Trophoblast cell (in vitro differentiated cells and primary cell): ENCODE measurements around the gene ATXN1.

ENCODE experiments used
- DNase-seq, 2 donors: peaks; one replicate each; pipeline ENCODE4 v3.0.0-alpha.2; 2016
- H2AFZ ChIP-seq: 2 replicates; pipeline ENCODE4 v1.6.1; 2013; ENCODE audit warnings: low read length, moderate library complexity, mild to moderate bottlenecking; ENCODE audit not compliant: insufficient read depth, poor library complexity
- H2AK5ac ChIP-seq: 2 replicates; pipeline ENCODE4 v1.6.1; 2013; ENCODE audit warnings: mild to moderate bottlenecking, low read length
- H2BK120ac ChIP-seq: 2 replicates; pipeline ENCODE4 v1.6.1; 2013; ENCODE audit warnings: low read length, mild to moderate bottlenecking, moderate library complexity; ENCODE audit not compliant: insufficient read depth, poor library complexity
- H2BK12ac ChIP-seq: 2 replicates; pipeline ENCODE4 v1.6.1; 2013; ENCODE audit warnings: mild to moderate bottlenecking, low read length, moderate library complexity
- H2BK5ac ChIP-seq: 2 replicates; pipeline ENCODE4 v1.6.1; 2013; ENCODE audit warnings: low read length, low read depth, moderate library complexity, mild to moderate bottlenecking; ENCODE audit not compliant: poor library complexity
- H3K14ac ChIP-seq: 2 replicates; pipeline ENCODE4 v1.6.1; 2013; ENCODE audit warnings: mild to moderate bottlenecking, low read length
- H3K18ac ChIP-seq: 2 replicates; pipeline ENCODE4 v1.6.1; 2013; ENCODE audit warnings: mild to moderate bottlenecking, low read length
- H3K23ac ChIP-seq: 2 replicates; pipeline ENCODE4 v1.6.1; 2013; ENCODE audit warnings: low read length
- H3K27ac ChIP-seq: 2 replicates; pipeline ENCODE4 v1.5.1; 2013; ENCODE audit warnings: low read depth, mild to moderate bottlenecking, inconsistent platforms, low read length, moderate library complexity
- H3K27me3 ChIP-seq: 2 replicates; pipeline ENCODE4 v1.6.1; 2013; ENCODE audit warnings: inconsistent platforms, mild to moderate bottlenecking, low read length, moderate library complexity; ENCODE audit not compliant: insufficient read depth
- H3K36me3 ChIP-seq, 2 experiments: 1 replicate in 1 of 2; 2 replicates in 1 of 2; pipeline ENCODE4 v1.6.1; 2013; ENCODE audit warnings: low read length in 2 of 2, mild to moderate bottlenecking in 2 of 2, moderate library complexity in 1 of 2; ENCODE audit not compliant: insufficient read depth in 2 of 2, control insufficient read depth in 1 of 2
- H3K4ac ChIP-seq: 2 replicates; pipeline ENCODE4 v1.6.1; 2013; ENCODE audit warnings: low read depth, mild to moderate bottlenecking, low read length, moderate library complexity
- H3K4me1 ChIP-seq, 2 experiments: 1 replicate in 1 of 2; 2 replicates in 1 of 2; pipeline ENCODE4 v1.6.1; 2013; ENCODE audit warnings: low read length in 2 of 2, mild to moderate bottlenecking in 2 of 2, moderate library complexity in 1 of 2; ENCODE audit not compliant: insufficient read depth in 2 of 2, control insufficient read depth in 1 of 2
- H3K4me2 ChIP-seq: 2 replicates; pipeline ENCODE4 v1.6.1; 2013; ENCODE audit warnings: inconsistent platforms, mild to moderate bottlenecking, low read length, moderate library complexity
- H3K4me3 ChIP-seq: 2 replicates; pipeline ENCODE4 v1.5.1; 2013; ENCODE audit warnings: mild to moderate bottlenecking, low read depth, low read length, inconsistent platforms
- H3K79me1 ChIP-seq: one replicate; pipeline ENCODE4 v1.6.1; 2013; ENCODE audit warnings: low read length
- H3K79me2 ChIP-seq: 2 replicates; pipeline ENCODE4 v1.6.1; 2013; ENCODE audit warnings: low read length, mild to moderate bottlenecking; ENCODE audit not compliant: control insufficient read depth, insufficient read depth, poor library complexity
- H3K9ac ChIP-seq: 2 replicates; pipeline ENCODE4 v1.6.1; 2013; ENCODE audit warnings: mild to moderate bottlenecking, low read length
- H3K9me3 ChIP-seq: 2 replicates; pipeline ENCODE4 v1.6.1; 2013; ENCODE audit warnings: low read depth, mild to moderate bottlenecking, control low read depth, inconsistent platforms, low read length; ENCODE audit not compliant: insufficient read depth
- H4K12ac ChIP-seq: 2 replicates; pipeline ENCODE4 v1.6.1; 2013; ENCODE audit warnings: low read depth, mild to moderate bottlenecking, low read length, moderate library complexity
- H4K8ac ChIP-seq: 2 replicates; pipeline ENCODE4 v1.6.1; 2013; ENCODE audit warnings: low read depth, mild to moderate bottlenecking, low read length, moderate library complexity
- H4K91ac ChIP-seq: one replicate; pipeline ENCODE4 v1.6.1; 2013; ENCODE audit warnings: low read depth, mild to moderate bottlenecking, low read length, moderate library complexity
- WGBS: extraction: QIAGEN DNeasy Blood & Tissue Kit; methylation state at CpG from one replicate; pipeline ENCODE4 v1.1.7; 2013; ENCODE audit warnings: missing lambda C conversion rate; ENCODE audit not compliant: insufficient read length, insufficient coverage; ENCODE audit errors: extremely low coverage; 5-methylcytosine and 5-hydroxymethylcytosine counted together

Gene ATXN1

DNA sequence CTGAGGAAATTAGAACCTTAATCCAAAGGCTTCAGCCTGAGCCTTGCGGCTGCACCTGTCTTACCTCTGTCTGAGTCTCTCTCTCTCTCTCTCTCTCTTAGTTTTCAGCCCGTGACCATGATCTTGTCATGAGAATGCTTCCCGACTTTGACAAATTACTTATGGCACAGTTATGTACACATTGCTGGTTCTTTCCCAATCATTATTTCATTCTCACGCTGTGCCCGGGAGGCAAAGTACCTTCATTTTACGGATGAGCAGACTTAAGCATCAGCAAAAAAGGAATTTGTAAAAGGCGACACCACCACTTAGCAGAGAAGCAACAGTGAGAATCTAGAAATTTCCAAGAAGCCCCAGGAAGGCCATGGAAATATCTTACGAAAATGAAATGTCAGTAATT is 468.3 kb downstream of the ATXN1 start:
- Histone ChIP-seq H3K79me2 (no peaks in the 10 kb centered on the region), H3K18ac (no peak overlapping the region), H2BK12ac (no peak overlapping the region), H3K4me1 (no peaks in the 10 kb centered on the region), H3K4me3 (no peak overlapping the region), H2AK5ac (no peak overlapping the region), H3K27me3 (no peaks in the 10 kb centered on the region), H3K4me2 (no peak overlapping the region), H2BK5ac (no peak overlapping the region), H3K23ac (no peak overlapping the region), H3K36me3 (peaks cover 6 to 15% of the 10 kb centered on the region in 2 experiments), H4K12ac (no peak overlapping the region), H3K27ac (no peak overlapping the region), H3K4ac (no peak overlapping the region), H3K79me1 (no peaks in the 10 kb centered on the region), H4K8ac (no peak overlapping the region), H2BK120ac (no peak overlapping the region), H4K91ac (no peak overlapping the region), H3K9me3 (peaks cover 3% of the 10 kb centered on the region), H3K14ac (no peak overlapping the region), H2AFZ (no peak overlapping the region), H3K9ac (no peak overlapping the region)
- DNase-seq = peak; percentile 94 to 98
- WGBS = no CpG with 5 or more reads among the region's 8 CpGs

DNA sequence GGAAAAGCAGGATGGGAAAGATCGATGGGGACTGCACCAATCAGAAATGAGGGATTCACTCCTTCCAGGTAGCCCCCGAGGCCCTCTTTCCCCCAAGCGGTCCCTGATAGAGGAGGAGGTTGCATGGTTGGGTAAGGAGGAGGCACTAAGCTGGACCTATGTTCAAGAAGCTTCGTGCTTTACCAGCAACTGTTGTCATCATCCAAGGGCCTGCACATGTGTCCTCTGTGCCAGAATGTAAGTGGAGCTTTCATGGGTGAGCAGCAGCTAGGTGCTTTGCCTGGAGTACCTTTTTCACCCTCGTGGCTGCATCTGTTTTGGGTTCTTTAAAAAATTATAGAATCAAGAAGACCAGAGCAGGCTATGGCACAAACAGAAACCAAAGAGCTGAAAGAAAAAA is 468.8 kb downstream of the ATXN1 start:
- peaks cover 3% of the 10 kb centered on the region for H3K9me3 ChIP-seq
- no peak for DNase-seq
- no peak overlapping the region for H2BK5ac ChIP-seq
- no peak overlapping the region for H3K4me3 ChIP-seq
- H4K8ac ChIP-seq = no peak overlapping the region
- no peak overlapping the region for H3K4ac ChIP-seq
- H2BK120ac ChIP-seq = no peak overlapping the region
- WGBS = no CpG with 5 or more reads among the region's 5 CpGs
- no peak overlapping the region for H3K27ac ChIP-seq
- no peak overlapping the region for H4K91ac ChIP-seq
- no peak overlapping the region for H3K18ac ChIP-seq
- no peak overlapping the region for H4K12ac ChIP-seq
- H3K27me3 ChIP-seq = no peaks in the 10 kb centered on the region
- no peak overlapping the region for H2AK5ac ChIP-seq
- no peaks in the 10 kb centered on the region for H3K79me1 ChIP-seq
- no peak overlapping the region for H2AFZ ChIP-seq
- H3K79me2 ChIP-seq = no peaks in the 10 kb centered on the region
- no peak overlapping the region for H3K9ac ChIP-seq
- H3K4me1 ChIP-seq = no peaks in the 10 kb centered on the region
- H3K23ac ChIP-seq = no peak overlapping the region
- peaks cover 6 to 10% of the 10 kb centered on the region in 2 experiments for H3K36me3 ChIP-seq
- no peak overlapping the region for H2BK12ac ChIP-seq
- H3K4me2 ChIP-seq = no peak overlapping the region
- no peak overlapping the region for H3K14ac ChIP-seq

DNA sequence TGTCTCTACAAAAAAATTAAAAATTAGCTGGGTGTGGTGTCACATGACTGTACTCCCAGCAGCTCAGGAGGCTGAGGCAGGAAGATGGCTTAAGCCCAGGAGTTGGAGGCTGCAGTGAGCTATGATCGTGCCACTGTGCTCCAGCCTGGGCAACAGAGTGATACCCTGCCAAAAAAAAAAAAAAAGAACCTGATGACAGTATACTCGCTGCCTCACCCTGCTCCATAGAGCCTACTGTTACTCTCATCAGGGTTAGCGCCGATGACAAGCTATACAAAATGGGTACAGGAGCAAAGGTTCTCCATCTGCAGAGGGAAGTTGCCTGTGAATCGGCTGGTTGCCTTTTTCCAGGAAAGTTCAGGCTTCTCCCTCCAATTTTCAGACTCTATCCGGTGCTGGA is 469.5 kb downstream of the ATXN1 start:
- Histone ChIP-seq H2BK120ac (no peak overlapping the region), H3K9me3 (peaks cover 3% of the 10 kb centered on the region), H2BK5ac (no peak overlapping the region), H3K4me3 (no peak overlapping the region), H3K27me3 (no peaks in the 10 kb centered on the region), H3K9ac (no peak overlapping the region), H2AK5ac (no peak overlapping the region), H3K4me1 (no peaks in the 10 kb centered on the region), H3K4me2 (no peak overlapping the region), H3K4ac (no peak overlapping the region), H2AFZ (no peak overlapping the region), H3K23ac (no peak overlapping the region), H2BK12ac (no peak overlapping the region), H3K79me1 (no peaks in the 10 kb centered on the region), H3K14ac (no peak overlapping the region), H3K27ac (no peak overlapping the region), H4K8ac (no peak overlapping the region), H4K91ac (no peak overlapping the region), H3K79me2 (no peaks in the 10 kb centered on the region), H3K36me3 (peaks cover 6 to 10% of the 10 kb centered on the region in 2 experiments), H3K18ac (no peak overlapping the region), H4K12ac (no peak overlapping the region)
- DNase-seq = no peak
- no CpG with 5 or more reads among the region's 6 CpGs for WGBS

DNA sequence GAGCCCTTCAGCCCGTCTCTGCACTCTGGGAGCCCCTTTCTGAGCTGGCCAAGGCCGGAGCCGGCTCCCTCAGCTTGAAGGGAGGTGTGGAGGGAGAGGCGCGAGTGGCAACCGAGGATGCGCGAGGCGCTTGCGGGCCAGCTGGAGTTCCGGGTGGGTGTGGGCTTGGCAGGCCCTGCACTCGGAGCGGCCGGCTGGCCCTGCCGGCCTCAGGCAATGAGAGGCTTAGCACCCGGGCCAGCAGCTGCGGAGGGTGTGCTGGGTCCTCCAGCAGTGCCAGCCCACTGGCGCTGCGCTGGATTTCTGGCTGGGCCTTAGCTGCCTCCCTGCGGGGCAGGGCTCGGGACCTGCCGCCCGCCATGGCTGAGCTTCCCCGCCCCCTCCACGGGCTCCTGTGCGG is 473.1 kb downstream of the ATXN1 start:
- Histone ChIP-seq H3K18ac (no peak overlapping the region), H3K4ac (no peak overlapping the region), H3K27me3 (no peaks in the 10 kb centered on the region), H3K23ac (no peak overlapping the region), H3K9me3 (peaks cover 1% of the 10 kb centered on the region), H2BK5ac (no peak overlapping the region), H3K4me2 (no peak overlapping the region), H2AFZ (no peak overlapping the region), H2AK5ac (no peak overlapping the region), H4K12ac (no peak overlapping the region), H3K79me2 (no peaks in the 10 kb centered on the region), H3K36me3 (no peaks in the 10 kb centered on the region), H2BK12ac (no peak overlapping the region), H3K79me1 (no peaks in the 10 kb centered on the region), H4K91ac (no peak overlapping the region), H3K27ac (no peak overlapping the region), H4K8ac (no peak overlapping the region), H3K4me1 (no peaks in the 10 kb centered on the region), H2BK120ac (no peak overlapping the region), H3K9ac (no peak overlapping the region), H3K14ac (no peak overlapping the region), H3K4me3 (no peak overlapping the region)
- no peak for DNase-seq
- WGBS = no CpG with 5 or more reads among the region's 26 CpGs
